NCI-H146 treated with DMSO at 0.1 percent for 48 hours (cell line): ENCODE measurements around the gene MYH7B.
A peak's percentile ranks its signal among the peaks of the same experiment; 100 is the strongest.

Experiments
- DNase-seq: peaks from one replicate; lab custom pipeline; 2025; ENCODE audit not compliant: unreplicated experiment; lab: John Stamatoyannopoulos, UW

MYH7B gene

GRCh38 chr20:34955231-34956040 lies at the start of gene MYH7B, which contains the start of gene GSS:
Gene MYH7B, plus strand, starts transcription at chr20:34955868. Its CDS starts 22,138 bp downstream, at chr20:34978006.
Gene GSS, minus strand, starts transcription at chr20:34955806. Its CDS starts 3,954 bp downstream, at chr20:34951852.
- peak; percentile 95 for DNase-seq

DNA sequence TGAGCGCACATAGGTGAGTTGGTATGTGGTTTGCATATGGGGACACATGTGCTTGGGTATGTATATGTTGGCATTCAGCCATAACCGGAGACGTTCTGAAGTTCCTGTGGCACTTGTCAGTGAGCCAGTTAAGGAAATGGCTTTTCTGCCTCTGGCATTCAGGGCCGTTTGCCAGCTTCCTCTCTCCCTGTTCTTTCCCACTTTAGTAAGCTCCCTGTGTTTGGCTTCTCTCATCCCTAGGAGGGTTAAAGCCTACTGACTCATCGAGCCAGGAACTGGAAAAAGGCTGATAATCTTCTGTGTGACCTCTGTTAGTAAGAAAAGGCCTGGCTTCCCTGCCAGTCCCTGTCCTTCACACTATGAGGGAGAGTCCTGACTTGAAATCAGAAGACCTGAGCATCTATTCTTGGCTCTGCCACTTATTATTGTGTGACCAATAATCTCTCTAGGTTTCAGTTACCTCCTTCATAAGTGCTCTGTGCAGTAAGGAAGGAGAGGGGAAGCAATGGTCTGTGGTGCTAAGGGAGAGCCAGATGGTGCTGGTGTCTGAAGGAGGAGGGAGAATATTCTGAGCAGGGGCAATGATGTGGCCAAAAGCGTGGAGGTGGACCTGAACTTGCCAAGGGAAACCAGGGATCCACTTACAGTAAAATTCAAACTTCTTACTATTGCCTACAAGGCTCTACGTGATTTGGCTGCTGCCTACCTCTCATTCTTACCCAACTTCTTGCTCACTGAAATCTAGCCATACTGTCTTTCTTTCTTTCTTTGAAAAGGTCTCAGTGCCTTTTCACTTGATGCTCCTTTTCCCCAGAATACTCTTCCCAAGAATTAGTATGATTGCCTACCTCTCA lies 47.8 kb upstream of the MYH7B start:
- DNase-seq = no peak

GRCh38 chr20:34915131-34915530 lies 40.5 kb upstream of the MYH7B start:
- DNase-seq = no peak

- no peak for DNase-seq
Observed at GRCh38 chr20:34915749-34916455, 39.8 kb upstream of the MYH7B start.

GRCh38 chr20:34916774-34917354 lies 38.8 kb upstream of the MYH7B start:
- peak; percentile 23 for DNase-seq

- DNase-seq = no peak
Observed at GRCh38 chr20:34920055-34920454, 35.6 kb upstream of the MYH7B start.

- DNase-seq = no peak
Observed at GRCh38 chr20:34921436-34921835, 34.2 kb upstream of the MYH7B start.

DNA sequence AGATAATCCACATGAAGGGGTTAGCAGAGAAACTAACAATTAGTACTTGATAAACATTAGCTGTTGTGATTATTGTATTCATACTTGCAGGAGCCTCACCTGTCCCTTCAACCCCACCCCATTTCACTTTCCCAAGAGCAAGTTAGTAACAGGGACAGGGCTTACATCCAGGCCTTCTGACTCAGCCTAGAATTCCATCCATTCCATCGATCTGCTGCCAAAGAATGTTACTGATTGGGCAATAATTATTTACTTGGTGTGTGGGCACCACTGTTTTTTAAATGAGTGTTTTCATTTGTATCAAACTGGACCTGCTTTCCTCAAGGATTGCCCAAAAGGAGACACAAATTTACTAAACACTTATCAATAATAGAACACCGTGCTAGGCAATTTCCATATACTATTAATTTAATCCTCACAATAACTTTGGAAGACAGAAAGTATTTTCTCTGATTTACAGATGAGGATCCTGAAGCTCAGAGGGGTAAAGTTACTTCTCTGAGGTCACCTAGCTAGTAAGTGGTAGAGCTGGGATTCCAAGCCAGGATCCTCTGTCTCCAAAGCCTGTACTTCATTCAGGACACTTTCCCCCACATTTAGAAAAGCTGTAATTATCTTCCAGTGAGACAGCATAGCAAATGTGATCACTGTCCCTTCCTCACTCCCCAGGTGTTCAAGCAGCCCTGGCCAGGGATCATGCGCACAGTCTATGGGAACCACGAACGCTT lies 32.9 kb upstream of the MYH7B start:
- no peak for DNase-seq

- no peak for DNase-seq
Observed at GRCh38 chr20:34923414-34923813, 32.3 kb upstream of the MYH7B start.

DNA sequence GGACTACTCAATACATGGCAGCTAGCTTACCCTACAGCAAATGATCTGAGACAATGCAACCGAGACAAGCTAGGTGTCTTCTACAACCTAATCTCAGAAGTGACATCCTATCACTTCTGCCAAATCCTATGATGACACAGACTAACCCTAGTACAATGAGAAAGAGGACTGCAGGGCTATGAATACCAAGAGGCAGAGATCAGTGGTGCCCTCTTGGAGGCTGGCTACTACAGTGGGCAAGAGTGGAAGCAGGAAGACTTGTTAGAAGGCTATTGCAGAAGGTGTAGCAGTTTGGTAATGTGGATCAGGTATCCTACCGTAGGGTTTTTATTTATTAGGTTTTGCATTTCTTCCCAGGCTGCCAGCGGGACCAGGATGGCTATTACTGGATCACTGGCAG lies 30.3 kb upstream of the MYH7B start:
- no peak for DNase-seq

DNA sequence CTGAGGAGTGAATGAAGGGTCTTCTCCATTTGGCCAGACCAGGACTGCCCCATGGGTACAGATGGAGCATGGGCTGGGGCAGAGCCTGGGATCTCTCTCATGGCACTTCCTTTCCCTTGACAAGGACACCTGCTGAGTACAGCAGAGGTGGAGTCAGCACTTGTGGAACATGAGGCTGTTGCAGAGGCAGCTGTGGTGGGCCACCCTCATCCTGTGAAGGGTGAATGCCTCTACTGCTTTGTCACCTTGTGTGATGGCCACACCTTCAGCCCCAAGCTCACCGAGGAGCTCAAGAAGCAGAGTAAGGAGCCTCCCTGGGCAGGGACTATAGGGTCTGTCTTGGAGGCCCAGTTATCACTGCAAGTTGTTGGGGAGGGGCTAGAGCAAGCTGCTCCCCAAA lies 29.7 kb upstream of the MYH7B start:
- no peak for DNase-seq

DNA sequence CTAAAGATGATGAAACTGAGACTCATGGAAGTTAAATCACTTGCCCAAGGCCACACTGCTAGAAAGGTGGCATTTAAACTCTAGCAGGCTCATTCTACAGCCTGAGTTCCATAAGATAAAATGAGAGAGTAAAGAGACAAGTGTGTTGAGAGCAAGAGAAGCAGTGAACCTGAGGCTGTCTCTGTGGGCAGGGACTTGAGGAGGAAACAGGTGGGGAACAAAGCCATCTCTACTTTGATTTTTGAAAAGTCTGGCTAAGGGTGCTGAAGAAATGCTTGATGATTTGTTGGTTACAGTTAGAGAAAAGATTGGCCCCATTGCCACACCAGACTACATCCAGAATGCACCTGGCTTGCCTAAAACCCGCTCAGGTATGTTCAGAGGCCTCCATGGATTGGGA lies 29.1 kb upstream of the MYH7B start:
- no peak for DNase-seq

GRCh38 chr20:34927736-34928135 lies 27.9 kb upstream of the MYH7B start:
- no peak for DNase-seq

GRCh38 chr20:34928411-34928810 lies 27.3 kb upstream of the MYH7B start:
- no peak for DNase-seq

GRCh38 chr20:34931771-34932170 lies 23.9 kb upstream of the MYH7B start:
- DNase-seq = no peak

GRCh38 chr20:34938466-34939163 lies 17.1 kb upstream of the MYH7B start:
- DNase-seq = no peak

GRCh38 chr20:34940081-34940481 lies 15.6 kb upstream of the MYH7B start:
- no peak for DNase-seq

DNA sequence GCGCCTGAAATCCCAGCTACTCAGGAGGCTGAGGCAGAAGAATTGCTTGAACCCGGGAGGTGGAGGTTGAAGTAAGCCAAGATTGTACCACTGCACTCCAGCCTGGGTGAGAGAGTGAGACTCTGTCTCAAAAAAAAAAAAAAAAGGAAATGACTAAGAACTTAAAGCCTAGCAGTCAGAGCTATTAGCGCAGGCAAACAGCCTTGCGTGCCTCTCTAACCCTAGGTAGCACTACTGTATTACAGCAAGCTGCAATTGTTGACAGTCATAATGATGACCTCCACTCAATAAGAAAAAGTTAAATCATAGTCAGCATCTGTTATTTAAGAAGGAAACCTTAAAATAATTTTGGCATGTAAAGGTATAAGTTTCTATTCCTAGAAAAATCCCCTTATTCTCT lies 14.4 kb upstream of the MYH7B start:
- DNase-seq = no peak

DNA sequence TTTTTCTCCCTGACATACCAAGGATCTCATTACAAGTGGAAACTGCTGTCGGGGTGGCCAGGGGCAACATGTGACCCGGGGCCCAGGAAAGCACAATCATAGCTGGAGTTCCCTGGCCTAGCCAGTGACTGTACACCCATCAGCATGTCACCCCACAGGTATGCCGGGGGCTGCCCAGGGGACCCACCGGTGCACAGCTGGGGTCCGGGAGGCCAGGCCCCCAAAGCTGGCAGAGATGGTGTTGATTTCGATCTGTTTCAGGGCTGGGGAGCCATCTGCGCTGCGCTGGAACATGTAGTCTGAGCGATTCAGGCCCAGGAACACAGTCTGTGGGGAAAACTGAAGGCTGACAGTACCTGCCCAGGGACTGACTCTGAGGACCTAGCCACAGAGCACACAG lies 13.4 kb upstream of the MYH7B start:
- no peak for DNase-seq
